PC-3 (cell line): ENCODE data around the gene LBHD1. TPM values are rescaled to one million over a fixed set of nuclear protein-coding genes. Genes with fewer than 3 reads are reported as not detected.
"Not testable (repeated sequence)": the region's sequence is repeated elsewhere in the genome, so short reads cannot be mapped to it uniquely, and the experiment has no call there.

Experiments
- ATAC-seq: fragments of 200-7000 bp; cut with Tn5 transposase; 2 replicates; pipeline ENCODE4 v1.9.1; 2020; ENCODE audit warnings: mild to moderate bottlenecking, moderate library complexity
- BruUV-seq: library from RNA; stranded (reverse); fragments of 400-500 nt; replicated peaks from 2 replicates; lab custom pipeline; 2021; lab: Mats Ljungman, UMichigan
- CTCF ChIA-PET: fragments of 300-600 bp; sonication (Branson Sonifier 250); formaldehyde crosslinking; loops from one replicate; lab custom pipeline; 2022; ENCODE audit warnings: antibody characterized with exemption; lab: Charles Lee
- POLR2A ChIA-PET: fragments of 300-600 bp; sonication (Branson Sonifier 250); formaldehyde crosslinking; loops from one replicate; lab custom pipeline; 2022; ENCODE audit warnings: antibody characterized with exemption; ENCODE audit not compliant: unreplicated experiment; lab: Charles Lee
- DNase-seq: peaks from one replicate; pipeline ENCODE4 v3.0.0-alpha.2; 2015
- H2AFZ ChIP-seq: fragments of 300-600 bp; sonication (generic); 2 replicates; pipeline ENCODE4 v1.6.0; 2016; ENCODE audit warnings: antibody characterized with exemption, low read length
- H3F3A ChIP-seq: fragments of 300-600 bp; sonication (generic); one replicate; pipeline ENCODE4 v1.6.0; 2017; ENCODE audit warnings: antibody characterized with exemption, low read length, control low read depth, mild to moderate bottlenecking; ENCODE audit not compliant: unreplicated experiment
- H3K27ac ChIP-seq: fragments of 300-600 bp; sonication (generic); 2 replicates; pipeline ENCODE4 v1.5.1; 2016; ENCODE audit warnings: mild to moderate bottlenecking, low read length
- H3K27me3 ChIP-seq: fragments of 300-600 bp; sonication (generic); 2 replicates; pipeline ENCODE4 v1.6.1; 2016; ENCODE audit warnings: low read length, mixed read lengths
- H3K36me3 ChIP-seq: fragments of 300-600 bp; sonication (generic); 2 replicates; pipeline ENCODE4 v1.6.1; 2016; ENCODE audit warnings: low read depth, mixed run types, low read length, mixed read lengths
- H3K4me1 ChIP-seq: fragments of 300-600 bp; sonication (generic); 2 replicates; pipeline ENCODE4 v1.5.1; 2016; ENCODE audit warnings: low read length; ENCODE audit not compliant: insufficient read depth
- H3K4me2 ChIP-seq: fragments of 300-600 bp; sonication (generic); 2 replicates; pipeline ENCODE4 v1.6.0; 2016; ENCODE audit warnings: low read length
- H3K4me3 ChIP-seq: fragments of 300-600 bp; sonication (generic); 2 replicates; pipeline ENCODE4 v1.5.1; 2016; ENCODE audit warnings: mild to moderate bottlenecking, low read length, mixed read lengths
- H3K79me2 ChIP-seq: fragments of 300-600 bp; sonication (generic); 2 replicates; pipeline ENCODE4 v1.6.1; 2017; ENCODE audit warnings: low read length, mixed read lengths
- H3K9ac ChIP-seq: fragments of 300-600 bp; sonication (generic); 2 replicates; pipeline ENCODE4 v1.6.0; 2016; ENCODE audit warnings: mild to moderate bottlenecking, low read length
- H3K9me2 ChIP-seq: fragments of 300-600 bp; sonication (generic); replicated peaks from 2 replicates; pipeline ENCODE4 v1.6.1; 2016; ENCODE audit warnings: mixed run types, low read length, mixed read lengths
- H3K9me3 ChIP-seq: fragments of 300-600 bp; sonication (generic); 2 replicates; pipeline ENCODE4 v1.6.1; 2016; ENCODE audit warnings: low read length, mixed read lengths
- H4K20me1 ChIP-seq: fragments of 300-600 bp; sonication (generic); 2 replicates; pipeline ENCODE4 v1.6.1; 2016; ENCODE audit warnings: low read length, mixed read lengths
- CTCF ChIP-seq: fragments of 300-600 bp; sonication (generic); conservative IDR thresholded peaks from 2 replicates; pipeline ENCODE4 v1.5.1; 2017; ENCODE audit warnings: antibody characterized with exemption, low read depth, mild to moderate bottlenecking, low read length
- EZH2 ChIP-seq: fragments of 300-600 bp; sonication (generic); IDR thresholded peaks from one replicate; pipeline ENCODE4 v1.6.1; 2017; ENCODE audit warnings: antibody characterized with exemption, mild to moderate bottlenecking, low read length; ENCODE audit not compliant: unreplicated experiment
- EZH2phosphoT487 ChIP-seq: fragments of 300-600 bp; sonication (generic); IDR thresholded peaks from 2 replicates; pipeline ENCODE4 v1.6.1; 2018; ENCODE audit warnings: mild to moderate bottlenecking, antibody characterized with exemption, low read length, borderline replicate concordance
- intact Hi-C: fragments of 100-400 bp; cut with micrococcal nuclease; formaldehyde crosslinking; loops from 2 replicates; pipeline ENCODE4 v1.9.0; 2023
- total RNA-seq: library from RNA; depleted of rRNA; stranded (reverse); fragments of >200 nt; gene quantifications from 2 replicates; pipeline ENCODE4 v1.2.3, GENCODE V29; 2014

Gene LBHD1
- total RNA-seq, 1 experiment from 2014 or later, result 9.7 TPM

- intact Hi-C loops, result loop anchor here (2.0 kb wide), 1 partner anchor 23 kb away; the partner anchor contains the start of gene TTC9C
- TSS peak; percentile 19 for BruUV-seq
- Histone ChIP-seq H3K9ac (peak overlapping the region; percentile 72), H2AFZ (peak overlapping the region; percentile 88), H3K36me3 (peaks cover 18% of the 10 kb centered on the region), H3K9me2 (no peaks in the 10 kb centered on the region), H3F3A (peaks cover 6% of the 10 kb centered on the region), H3K4me3 (peak overlapping the region; percentile 87), H3K4me2 (peak overlapping the region; percentile 89), H3K4me1 (peaks cover 17% of the 10 kb centered on the region), H4K20me1 (no peaks in the 10 kb centered on the region), H3K27me3 (no peaks in the 10 kb centered on the region), H3K79me2 (0 out of 2 replicates have a peak, but pooled peaks cover 5% of the 10 kb centered on the region), H3K27ac (peak overlapping the region; percentile 54), H3K9me3 (no peaks in the 10 kb centered on the region)
- CTCF ChIA-PET, result interaction anchor here (0.6 to 1.7 kb wide), 4 partner anchors 12 to 25 kb away, joined by 3 to 11 read pairs (median 4); partner anchors contain the start of gene HNRNPUL2
- POLR2A ChIA-PET, result interaction anchor here (0.6 to 1.1 kb wide), 7 partner anchors 48 to 154 kb away, joined by 3 to 11 read pairs (median 5); partner anchors contain the start of genes TAF6L and ZBTB3
- ATAC-seq (peak; percentile 89), DNase-seq (peak; percentile 97)
- no peak for TF ChIP-seq CTCF
- TF ChIP-seq EZH2phosphoT487, result no peak
- TF ChIP-seq EZH2, result no peak
Observed at GRCh38 chr11:62705880-62706849, 34.1 kb upstream of the LBHD1 start.

- DNase-seq (peak; percentile 43), ATAC-seq (peak; percentile 31)
- peak overlapping the region; percentile 54 for H3K27ac ChIP-seq
- no peaks in the 10 kb centered on the region for H3K9me3 ChIP-seq
- ChIA-PET CTCF (interaction anchor here (0.9 to 1.7 kb wide), 2 partner anchors 11 to 25 kb away, joined by 4 read pairs; no protein-coding TSS in a partner anchor), POLR2A (interaction anchor here (0.6 to 1.2 kb wide), 3 partner anchors 24 to 136 kb away, joined by 3 to 19 read pairs (median 4); partner anchors contain the start of gene TAF6L)
- peak overlapping the region; percentile 72 for H3K9ac ChIP-seq
- H3F3A ChIP-seq, result peaks cover 6% of the 10 kb centered on the region
- peaks cover 17% of the 10 kb centered on the region for H3K36me3 ChIP-seq
- H3K4me3 ChIP-seq, result peak overlapping the region; percentile 87
- peaks cover 17% of the 10 kb centered on the region for H3K4me1 ChIP-seq
- no peaks in the 10 kb centered on the region for H4K20me1 ChIP-seq
- no peaks in the 10 kb centered on the region for H3K27me3 ChIP-seq
- H3K4me2 ChIP-seq, result peak overlapping the region; percentile 89
- intact Hi-C loops, result no loop called here
- no peaks in the 10 kb centered on the region for H3K9me2 ChIP-seq
- 0 out of 2 replicates have a peak, but pooled peaks cover 5% of the 10 kb centered on the region for H3K79me2 ChIP-seq
- no TSS peak for BruUV-seq
- H2AFZ ChIP-seq, result peak overlapping the region; percentile 88
- TF ChIP-seq CTCF (0 out of 2 replicates have a peak, but pooled peaks have one; percentile 10), EZH2 (no peak)
Observed at GRCh38 chr11:62705413-62705812, 33.3 kb upstream of the LBHD1 start.

- POLR2A ChIA-PET, DNase-seq, H3K27me3 ChIP-seq, H2AFZ ChIP-seq, H4K20me1 ChIP-seq, CTCF ChIA-PET, H3K9me3 ChIP-seq, H3F3A ChIP-seq, H3K4me3 ChIP-seq, H3K9me2 ChIP-seq, ATAC-seq, H3K36me3 ChIP-seq, H3K9ac ChIP-seq, intact Hi-C loops, H3K27ac ChIP-seq, H3K4me2 ChIP-seq, BruUV-seq, H3K79me2 ChIP-seq: not testable (repeated sequence)
- H3K4me1 ChIP-seq, result peaks cover 17% of the 10 kb centered on the region
Observed at GRCh38 chr11:62703921-62704320, 31.9 kb upstream of the LBHD1 start.
